Mesenchymal stem cell (in vitro differentiated cells and primary cell): Measurements from ENCODE around the gene CD79A.

Experiments used
- DNase-seq: peaks from one replicate; pipeline ENCODE4 v3.0.0-alpha.2; 2013
- H2AFZ ChIP-seq: one replicate; pipeline ENCODE4 v1.6.1; 2013; ENCODE audit warnings: low read depth, mild to moderate bottlenecking, control low read depth, inconsistent platforms, low read length, moderate library complexity
- H2AK5ac ChIP-seq: 2 replicates; pipeline ENCODE4 v1.6.1; 2013; ENCODE audit warnings: low read length, moderate library complexity, mild to moderate bottlenecking, inconsistent platforms; ENCODE audit not compliant: severe bottlenecking
- H2BK120ac ChIP-seq: one replicate; pipeline ENCODE4 v1.6.1; 2013; ENCODE audit warnings: low read depth, mild to moderate bottlenecking, inconsistent platforms, low read length, moderate library complexity
- H2BK12ac ChIP-seq, 2 experiments: one replicate each; pipeline ENCODE4 v1.6.1; 2013; ENCODE audit warnings: inconsistent platforms in 2 of 2, low read length in 2 of 2, mild to moderate bottlenecking in 2 of 2, moderate library complexity in 2 of 2, control low read depth in 1 of 2
- H2BK15ac ChIP-seq: one replicate; pipeline ENCODE4 v1.6.1; 2013; ENCODE audit warnings: mild to moderate bottlenecking, low read depth, inconsistent platforms; ENCODE audit not compliant: poor library complexity, severe bottlenecking
- H2BK5ac ChIP-seq: 2 replicates; pipeline ENCODE4 v1.6.1; 2013; ENCODE audit warnings: low read depth, mild to moderate bottlenecking, low read length, control low read depth, inconsistent platforms; ENCODE audit not compliant: poor library complexity, severe bottlenecking
- H3K14ac ChIP-seq, 2 experiments: one replicate each; pipeline ENCODE4 v1.6.1; 2013; ENCODE audit warnings: inconsistent platforms in 2 of 2, low read length in 2 of 2, control low read depth in 1 of 2, mild to moderate bottlenecking in 1 of 2, moderate library complexity in 1 of 2
- H3K18ac ChIP-seq, 2 experiments: one replicate each; pipeline ENCODE4 v1.6.1; 2013; ENCODE audit warnings: inconsistent platforms in 2 of 2, low read length in 2 of 2, control low read depth in 1 of 2, low read depth in 1 of 2, mild to moderate bottlenecking in 1 of 2
- H3K23ac ChIP-seq, 2 experiments: one replicate each; pipeline ENCODE4 v1.6.1; 2013; ENCODE audit warnings: inconsistent platforms in 2 of 2, low read length in 2 of 2, mild to moderate bottlenecking in 2 of 2, moderate library complexity in 2 of 2, control low read depth in 1 of 2
- H3K27ac ChIP-seq: 2 replicates; pipeline ENCODE4 v1.5.1; 2013; ENCODE audit warnings: mild to moderate bottlenecking, moderate library complexity, low read length, control low read depth, inconsistent platforms; ENCODE audit not compliant: poor library complexity, severe bottlenecking
- H3K27me3 ChIP-seq, 2 experiments: 2 replicates each; pipeline versions ENCODE4 v1.6.1 to v1.7.0; 2013; ENCODE audit warnings: low read length in 2 of 2, mild to moderate bottlenecking in 2 of 2, moderate library complexity in 2 of 2, control low read depth in 1 of 2, inconsistent platforms in 1 of 2; ENCODE audit not compliant: control insufficient read depth in 1 of 2, insufficient read depth in 1 of 2
- H3K36me3 ChIP-seq, 2 experiments: 2 replicates each; pipeline versions ENCODE4 v1.6.1 to v1.7.0; 2013; ENCODE audit warnings: low read length in 2 of 2, control low read depth in 1 of 2, inconsistent platforms in 1 of 2, low read depth in 1 of 2, mild to moderate bottlenecking in 1 of 2; ENCODE audit not compliant: insufficient read depth in 2 of 2, control insufficient read depth in 1 of 2
- H3K4ac ChIP-seq, 2 experiments: one replicate each; pipeline ENCODE4 v1.6.1; 2013; ENCODE audit warnings: inconsistent platforms in 2 of 2, low read length in 2 of 2, mild to moderate bottlenecking in 2 of 2, moderate library complexity in 2 of 2, control low read depth in 1 of 2, low read depth in 1 of 2
- H3K4me1 ChIP-seq: 2 replicates; pipeline ENCODE4 v1.6.1; 2013; ENCODE audit warnings: low read depth, low read length, control low read depth; ENCODE audit not compliant: control insufficient read depth, insufficient read depth
- H3K4me2 ChIP-seq: 2 replicates; pipeline ENCODE4 v1.6.1; 2013; ENCODE audit warnings: low read length, mild to moderate bottlenecking, inconsistent platforms; ENCODE audit not compliant: poor library complexity, severe bottlenecking
- H3K4me3 ChIP-seq, 2 experiments: 2 replicates each; pipeline versions ENCODE4 v1.5.1 to v1.7.0; 2013; ENCODE audit warnings: low read length in 2 of 2, mild to moderate bottlenecking in 2 of 2, control low read depth in 1 of 2, low read depth in 1 of 2; ENCODE audit not compliant: insufficient read depth in 1 of 2
- H3K79me1 ChIP-seq: replicated peaks from 2 replicates; pipeline ENCODE4 v1.6.1; 2013; ENCODE audit warnings: mild to moderate bottlenecking, control low read depth, low read length, inconsistent platforms; ENCODE audit not compliant: poor library complexity, severe bottlenecking
- H3K9ac ChIP-seq: 2 replicates; pipeline ENCODE4 v1.7.0; 2013; ENCODE audit warnings: mild to moderate bottlenecking, low read length, moderate library complexity
- H3K9me3 ChIP-seq: 2 replicates; pipeline ENCODE4 v1.7.0; 2013; ENCODE audit warnings: mild to moderate bottlenecking, low read length; ENCODE audit not compliant: control insufficient read depth
- H4K8ac ChIP-seq: one replicate; pipeline ENCODE4 v1.6.1; 2013; ENCODE audit warnings: inconsistent platforms, mild to moderate bottlenecking, low read length, moderate library complexity
- H4K91ac ChIP-seq: one replicate; pipeline ENCODE4 v1.6.1; 2013; ENCODE audit warnings: mild to moderate bottlenecking, low read length, inconsistent platforms
- WGBS: methylation state at CpG from one replicate; pipeline ENCODE4 v1.1.7; 2013; ENCODE audit warnings: mixed read lengths; 5-methylcytosine and 5-hydroxymethylcytosine counted together

The CD79A gene

GRCh38 chr19:41928754-41929535 lies 51.9 kb downstream of the CD79A start:
- Histone ChIP-seq H3K79me1 (no peaks in the 10 kb centered on the region), H2AFZ (peak overlapping the region; percentile 32), H4K8ac (no peak overlapping the region), H2BK15ac (no peak overlapping the region), H3K4ac (no peak overlapping the region), H4K91ac (no peak overlapping the region), H3K27me3 (peaks cover 88 to 90% of the 10 kb centered on the region in 2 experiments), H2BK120ac (no peak overlapping the region), H2BK5ac (no peak overlapping the region), H2AK5ac (no peak overlapping the region), H2BK12ac (peak overlapping the region in 1 of 2 experiments; percentile 3), H3K27ac (no peak overlapping the region), H3K14ac (peak overlapping the region in 1 of 2 experiments; percentile 78), H3K4me1 (peaks cover 15% of the 10 kb centered on the region), H3K18ac (peak overlapping the region in 1 of 2 experiments; percentile 54), H3K23ac (peak overlapping the region in 1 of 2 experiments; percentile 0), H3K36me3 (no peaks in the 10 kb centered on the region), H3K9me3 (peaks cover 6% of the 10 kb centered on the region), H3K4me3 (peak overlapping the region; percentile 33 to 46), H3K9ac (no peak overlapping the region), H3K4me2 (peak overlapping the region; percentile 56)
- DNase-seq, result no peak
- WGBS, result 6% methylated on average over 28 of the region's 29 CpGs

- no peak overlapping the region for H2BK12ac ChIP-seq
- H2AK5ac ChIP-seq, result no peak overlapping the region
- no peak overlapping the region for H3K18ac ChIP-seq
- H3K27ac ChIP-seq, result no peak overlapping the region
- no peak overlapping the region for H3K14ac ChIP-seq
- H3K23ac ChIP-seq, result no peak overlapping the region
- peaks cover 6% of the 10 kb centered on the region for H3K9me3 ChIP-seq
- no peak for DNase-seq
- H2BK120ac ChIP-seq, result no peak overlapping the region
- no peak overlapping the region for H3K4me2 ChIP-seq
- H3K36me3 ChIP-seq, result no peaks in the 10 kb centered on the region
- WGBS, result 32% methylated on average over 14 of the region's 14 CpGs
- no peak overlapping the region for H4K91ac ChIP-seq
- H3K4me3 ChIP-seq, result no peak overlapping the region
- H2BK5ac ChIP-seq, result no peak overlapping the region
- H4K8ac ChIP-seq, result no peak overlapping the region
- no peak overlapping the region for H3K4ac ChIP-seq
- H2BK15ac ChIP-seq, result no peak overlapping the region
- no peak overlapping the region for H3K9ac ChIP-seq
- H3K27me3 ChIP-seq, result peaks cover 87 to 90% of the 10 kb centered on the region in 2 experiments
- no peak overlapping the region for H2AFZ ChIP-seq
- no peaks in the 10 kb centered on the region for H3K79me1 ChIP-seq
- H3K4me1 ChIP-seq, result peaks cover 15% of the 10 kb centered on the region
These were observed 52.5 kb downstream of the CD79A start for GRCh38 chr19:41929536-41930071.

- H4K8ac ChIP-seq, result no peak overlapping the region
- no peak overlapping the region for H3K4me2 ChIP-seq
- WGBS, result 53% methylated on average over 2 of the region's 7 CpGs
These were observed 53.2 kb downstream of the CD79A start for GRCh38 chr19:41930322-41930722.

More at GRCh38 chr19:41930322-41930722, 53.2 kb downstream of the CD79A start:
- no peak overlapping the region for H4K91ac ChIP-seq
- no peak overlapping the region for H3K4ac ChIP-seq
- no peak overlapping the region for H2AFZ ChIP-seq
- H3K23ac ChIP-seq, result no peak overlapping the region
- H3K18ac ChIP-seq, result no peak overlapping the region
- H3K14ac ChIP-seq, result no peak overlapping the region
- H3K27me3 ChIP-seq, result peaks cover 87 to 90% of the 10 kb centered on the region in 2 experiments
- H3K4me1 ChIP-seq, result peaks cover 15% of the 10 kb centered on the region
- H2BK120ac ChIP-seq, result no peak overlapping the region
- no peak overlapping the region for H3K27ac ChIP-seq
- H3K9ac ChIP-seq, result no peak overlapping the region
- H3K4me3 ChIP-seq, result no peak overlapping the region
- no peak overlapping the region for H2BK15ac ChIP-seq
- H2BK12ac ChIP-seq, result no peak overlapping the region
- peaks cover 6% of the 10 kb centered on the region for H3K9me3 ChIP-seq
- no peaks in the 10 kb centered on the region for H3K79me1 ChIP-seq
- no peaks in the 10 kb centered on the region for H3K36me3 ChIP-seq
- DNase-seq, result no peak
- H2BK5ac ChIP-seq, result no peak overlapping the region
- H2AK5ac ChIP-seq, result no peak overlapping the region
